Erythroblast (primary cell): ENCODE data around the gene AK8.

Source experiments
- DNase-seq, 2 experiments: peaks; one replicate each; lab custom pipeline; 2025; lab: John Stamatoyannopoulos, UW
- GATA1 ChIP-seq: IDR thresholded peaks from 2 replicates; pipeline ENCODE4 v1.6.1; 2011; ENCODE audit warnings: low read depth, mild to moderate bottlenecking, control low read depth, low read length, moderate library complexity
- POLR2A ChIP-seq: IDR thresholded peaks from 2 replicates; pipeline ENCODE4 v1.6.1; 2011; ENCODE audit warnings: mild to moderate bottlenecking, low read length

Gene AK8

DNA sequence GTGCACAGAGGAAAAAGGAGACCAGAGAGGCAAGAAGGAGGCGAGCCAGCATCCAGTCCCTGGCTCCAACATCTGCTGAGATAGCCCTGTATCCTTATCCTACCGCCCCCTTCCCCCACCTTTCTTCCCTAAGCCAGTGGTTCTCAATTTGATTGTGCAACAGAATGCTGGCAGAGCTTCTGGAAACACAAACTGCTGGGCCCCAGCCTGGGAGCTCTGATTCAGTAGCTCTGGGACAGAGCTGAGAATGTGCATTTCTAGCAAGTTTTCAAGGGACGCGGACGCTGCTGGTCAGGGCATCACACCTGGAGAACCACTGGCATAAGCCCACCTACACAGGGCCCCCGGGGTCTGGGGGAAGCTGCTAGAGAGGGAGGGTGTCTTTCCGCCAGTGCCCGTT is 21.1 kb downstream of the AK8 start:
- no peak for DNase-seq
- no peak for TF ChIP-seq GATA1
- TF ChIP-seq POLR2A, result no peak

DNA sequence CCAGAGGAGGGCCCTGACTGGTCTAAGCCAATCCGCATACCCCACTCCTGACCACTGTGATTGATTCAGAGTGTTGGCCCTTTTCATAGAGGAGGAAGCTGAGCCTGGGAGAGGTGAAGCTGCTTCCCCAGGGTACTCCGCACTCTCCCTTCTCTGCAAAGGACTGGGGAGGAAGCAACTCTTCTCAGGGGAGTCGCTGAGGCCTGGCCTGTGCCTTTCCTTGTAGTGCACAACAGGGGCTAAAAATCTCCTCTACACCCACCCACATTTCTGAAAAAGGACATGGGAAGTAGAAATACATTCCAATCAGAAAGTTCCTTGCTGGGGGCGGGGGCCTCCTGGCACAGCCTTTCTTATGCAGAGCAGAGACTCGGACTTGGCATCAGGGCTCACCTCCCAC is 22.2 kb downstream of the AK8 start:
- DNase-seq, result no peak
- TF ChIP-seq POLR2A (no peak), GATA1 (no peak)

DNA sequence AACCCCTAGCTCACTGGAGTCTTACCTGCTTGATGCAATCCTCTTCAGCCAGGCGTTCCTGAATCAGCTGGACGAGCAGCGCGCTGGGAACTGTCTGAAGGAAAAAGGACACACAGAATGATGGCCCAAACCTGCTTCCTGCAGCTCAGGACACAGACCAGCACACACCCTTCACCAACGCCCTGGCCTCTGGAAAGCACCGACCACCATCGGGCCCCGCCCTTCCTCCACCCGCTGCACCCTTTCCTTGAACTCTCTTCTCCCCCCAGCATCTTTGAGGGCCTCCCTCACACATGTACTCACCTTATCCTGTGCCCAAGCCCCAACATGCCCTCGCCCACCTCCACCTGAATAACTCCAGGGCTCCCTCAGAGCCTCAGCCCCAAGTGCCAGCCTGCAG is 23.3 kb downstream of the AK8 start:
- no peak for DNase-seq
- TF ChIP-seq GATA1 (no peak), POLR2A (no peak)

DNA sequence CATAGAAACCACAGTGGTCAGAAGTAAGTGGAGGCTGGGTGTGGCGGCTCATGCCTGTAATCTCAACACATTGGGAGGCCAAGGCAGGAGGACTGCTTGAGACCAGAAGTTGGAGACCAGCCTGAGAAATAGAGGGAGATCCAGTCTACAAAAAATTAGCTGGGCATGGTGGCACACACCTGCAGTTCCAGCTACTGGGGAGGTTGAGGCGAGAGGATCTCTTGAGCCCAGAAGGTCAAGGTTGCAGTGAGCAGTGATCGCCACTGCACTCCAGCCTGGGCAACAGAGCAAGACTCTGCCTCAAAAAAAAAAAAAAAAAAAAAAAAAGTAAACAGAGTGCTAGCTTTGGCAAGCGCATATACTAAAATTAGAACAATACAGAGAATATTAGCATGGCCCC is 24.6 kb downstream of the AK8 start:
- no peak for DNase-seq
- no peak for TF ChIP-seq GATA1
- no peak for TF ChIP-seq POLR2A

DNA sequence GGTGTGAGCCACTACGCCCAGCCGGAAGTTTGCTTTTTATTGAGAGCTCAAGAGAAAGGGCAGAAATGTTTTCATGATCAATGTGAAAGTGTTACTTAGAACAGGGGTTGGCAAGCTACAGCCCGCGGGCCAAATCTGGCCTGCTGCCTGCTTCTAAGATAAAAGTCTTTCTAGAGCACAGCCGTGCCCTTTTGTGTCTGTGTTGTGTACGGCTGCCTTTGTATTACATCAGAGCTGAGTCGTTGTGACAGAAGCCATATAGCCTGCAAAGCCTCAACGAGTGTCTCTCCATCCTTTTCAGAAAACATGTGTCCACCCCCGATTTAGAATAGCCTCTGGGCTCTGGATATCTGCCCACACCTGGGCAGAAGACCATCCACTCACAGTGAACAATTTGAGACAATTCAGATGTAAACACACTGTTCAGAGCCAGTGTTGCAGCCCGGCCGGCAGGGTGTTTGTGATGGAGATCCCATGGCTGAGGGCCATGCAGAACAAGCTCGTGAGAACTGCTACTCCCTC is 28.8 kb downstream of the AK8 start:
- no peak for DNase-seq
- no peak for TF ChIP-seq POLR2A
- no peak for TF ChIP-seq GATA1

DNA sequence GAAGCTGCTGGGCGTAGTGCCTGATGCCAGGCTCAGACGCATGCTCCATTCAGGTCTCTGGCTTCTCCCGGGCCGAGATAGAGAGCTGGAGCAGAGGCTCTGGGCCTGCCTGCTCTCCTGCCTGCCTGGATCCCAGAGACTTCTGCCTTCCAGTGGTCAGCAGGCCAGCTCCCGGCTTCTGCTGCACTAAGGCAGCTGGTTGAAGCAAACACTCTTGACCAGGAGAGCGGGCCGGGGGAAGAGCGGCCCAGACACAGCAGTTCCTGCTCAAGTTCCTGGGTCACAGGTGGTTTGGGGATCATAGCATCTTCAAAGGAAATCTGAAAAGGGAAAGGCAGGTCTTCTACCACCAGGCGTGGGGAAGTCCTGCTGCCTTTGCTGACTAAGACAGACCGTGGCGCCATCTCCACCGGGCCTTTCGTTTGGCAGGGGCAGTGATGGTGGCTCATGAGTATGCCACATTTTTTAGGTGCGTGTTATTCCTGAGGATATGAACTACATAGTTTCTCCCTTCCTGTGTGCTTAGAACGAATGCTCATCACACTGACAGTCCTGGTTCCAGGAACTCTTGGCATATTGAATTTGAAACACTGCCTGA is 31.1 kb downstream of the AK8 start:
- TF ChIP-seq GATA1 (no peak), POLR2A (no peak)

DNA sequence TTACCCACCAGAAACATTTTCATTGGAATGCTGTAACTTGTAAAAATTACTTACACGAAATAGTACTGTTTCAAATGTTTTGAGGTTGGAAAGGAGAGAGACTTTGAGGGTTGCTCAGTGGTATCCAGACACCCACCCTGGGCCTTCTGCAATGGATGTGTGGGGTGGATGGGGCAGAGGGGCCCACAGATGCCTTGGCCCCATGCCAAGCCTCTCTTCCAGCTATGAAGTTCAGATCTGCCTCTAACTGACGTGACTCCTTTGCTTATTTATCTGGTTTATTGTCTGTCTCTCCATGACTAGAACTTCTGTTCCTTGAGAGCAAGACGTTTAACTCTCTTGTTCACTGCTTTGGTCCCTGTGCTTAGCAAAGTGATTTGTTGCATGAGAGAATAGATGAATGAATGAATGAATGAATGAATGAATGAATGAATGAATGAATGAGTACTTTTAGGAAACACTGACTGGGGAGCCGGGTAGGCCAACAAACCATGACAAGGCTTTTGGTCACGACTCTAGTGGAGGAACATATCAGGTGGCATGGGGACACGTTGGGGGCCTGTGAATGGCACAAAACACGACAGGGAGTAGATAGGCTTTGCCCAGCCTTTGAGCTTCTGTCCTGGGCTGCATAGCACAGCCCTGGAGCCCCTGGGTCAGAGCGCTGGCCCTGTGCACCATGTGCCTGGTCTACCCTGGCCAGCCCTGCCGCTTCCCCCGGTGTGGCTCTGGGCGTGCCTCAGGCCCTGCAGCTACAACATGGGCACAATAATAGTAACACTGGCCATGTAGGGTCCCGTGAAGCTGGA is 31.8 kb downstream of the AK8 start:
- DNase-seq, result no peak
- no peak for TF ChIP-seq GATA1
- TF ChIP-seq POLR2A, result no peak

More for the DNA sequence above, 31.1 kb downstream of the AK8 start:
- no peak for DNase-seq

DNA sequence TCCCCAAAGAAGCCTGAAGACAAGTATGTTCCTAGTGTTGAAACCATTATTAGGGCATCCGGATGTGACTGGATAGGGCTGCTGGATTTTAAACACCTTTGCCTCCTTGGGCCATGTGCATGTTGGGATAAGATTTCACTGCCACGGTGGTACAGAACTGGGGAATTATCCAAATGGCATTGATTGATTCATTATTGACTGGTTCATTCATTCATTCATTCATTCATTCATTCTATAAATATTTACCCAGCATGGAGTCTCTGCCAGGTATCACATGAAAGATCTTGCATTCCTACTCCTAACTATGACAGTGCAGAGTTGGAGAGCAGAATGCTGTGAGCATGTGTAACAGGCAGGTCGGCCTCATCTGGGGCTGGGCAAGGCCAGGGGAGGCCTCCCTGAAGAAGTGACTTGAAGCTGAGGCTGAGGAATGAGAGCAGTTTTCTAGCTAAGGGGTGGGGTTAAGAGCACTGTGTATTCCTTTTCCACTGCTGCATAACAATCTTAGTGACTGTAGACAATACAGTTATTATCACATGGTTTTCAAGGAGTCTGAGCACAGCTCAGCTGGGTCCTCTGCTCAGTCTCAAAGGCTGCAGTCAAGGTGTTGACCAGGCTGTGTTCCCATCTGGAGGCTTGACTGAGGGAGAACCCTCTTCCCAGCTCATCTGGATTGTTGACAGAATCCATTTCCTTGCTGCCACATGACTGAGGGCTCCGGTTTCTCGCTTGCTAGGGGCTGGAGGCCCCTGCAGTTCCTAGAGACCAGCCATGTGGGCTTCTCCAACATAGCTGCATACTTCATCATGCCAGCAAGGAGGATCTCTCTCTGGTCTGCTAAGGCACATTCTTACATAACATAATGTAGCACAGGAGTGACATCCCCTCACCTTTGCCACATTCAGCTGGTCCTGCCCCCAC is 35.7 kb downstream of the AK8 start:
- TF ChIP-seq POLR2A, result no peak
- TF ChIP-seq GATA1, result no peak
- DNase-seq, result peak in 1 of 2 experiments; percentile 4

DNA sequence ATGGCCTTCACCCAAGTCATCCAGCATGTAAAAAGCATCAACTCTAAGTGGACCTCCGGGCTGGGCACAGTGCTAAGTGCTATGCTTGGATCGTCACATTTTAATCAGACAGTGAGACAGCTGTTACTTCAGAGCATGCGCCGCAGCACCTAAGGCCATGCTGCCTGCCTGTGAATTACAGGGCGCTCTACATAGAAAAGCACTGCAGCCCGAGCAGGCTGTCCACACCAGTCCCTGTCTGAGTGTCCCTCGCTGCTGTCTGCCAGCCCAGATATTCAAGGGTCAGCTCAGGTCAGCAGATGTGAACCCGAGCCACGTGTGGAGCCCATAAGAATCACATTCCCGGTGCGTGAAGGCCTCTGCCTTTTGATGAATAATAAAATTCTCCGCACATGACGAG is 37.1 kb downstream of the AK8 start:
- no peak for TF ChIP-seq POLR2A
- no peak for DNase-seq

DNA sequence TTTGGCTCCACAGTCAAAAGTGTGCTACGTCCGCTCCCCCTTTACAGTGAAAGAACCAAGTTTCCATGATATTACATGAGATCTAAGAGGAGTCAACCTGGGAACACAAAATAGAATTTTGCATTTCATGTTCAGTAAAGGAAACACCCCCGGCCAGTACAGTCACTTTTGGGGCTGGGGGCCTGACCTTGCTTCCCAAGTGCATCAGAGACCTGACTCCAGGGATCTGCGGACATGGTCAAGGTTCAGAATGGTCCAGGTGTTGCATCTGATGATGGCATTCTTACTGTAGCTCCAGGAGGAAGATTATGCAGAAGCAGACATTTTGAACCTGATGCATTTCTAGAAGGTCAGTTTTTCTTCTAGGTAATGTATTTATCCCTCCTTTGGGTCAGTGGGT is 39.8 kb downstream of the AK8 start:
- no peak for TF ChIP-seq POLR2A
- TF ChIP-seq GATA1, result no peak
- DNase-seq, result no peak

DNA sequence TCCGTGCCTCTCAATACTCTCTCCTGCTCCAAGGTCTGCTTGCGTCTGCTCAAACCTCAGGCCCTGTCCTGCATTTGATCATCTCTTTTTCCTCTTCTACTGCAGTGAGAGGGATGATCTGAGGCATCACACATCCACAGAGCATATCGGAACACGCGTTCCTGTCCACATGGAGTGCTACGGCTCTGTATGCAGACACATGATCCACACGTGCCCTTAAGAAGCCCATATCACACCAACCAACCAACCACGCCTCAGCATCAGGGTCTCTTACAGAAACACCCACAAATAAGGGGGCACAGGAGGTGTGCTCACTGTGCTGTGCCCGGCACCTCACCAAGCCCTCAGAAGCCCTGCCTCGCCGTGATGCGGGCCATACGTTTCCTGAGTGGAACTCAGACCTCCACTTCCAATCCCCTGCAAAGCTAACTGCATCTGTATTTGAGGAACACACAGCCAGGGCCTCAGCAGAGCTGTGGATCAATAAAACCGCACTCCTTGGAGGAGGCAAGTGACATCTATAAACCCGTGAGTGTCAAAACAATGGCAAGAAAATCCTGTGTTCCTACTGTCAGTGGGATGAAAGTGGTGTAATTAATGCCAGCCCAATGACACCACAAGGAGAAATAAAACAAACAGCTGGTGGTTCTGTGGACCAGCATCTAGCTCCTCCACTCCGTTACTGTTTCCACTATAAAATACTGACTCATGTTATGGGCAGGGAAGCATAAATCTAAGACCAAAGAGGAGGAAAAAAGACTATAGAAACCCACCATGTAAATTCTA is 40.4 kb downstream of the AK8 start:
- TF ChIP-seq POLR2A, result no peak
- no peak for TF ChIP-seq GATA1

DNA sequence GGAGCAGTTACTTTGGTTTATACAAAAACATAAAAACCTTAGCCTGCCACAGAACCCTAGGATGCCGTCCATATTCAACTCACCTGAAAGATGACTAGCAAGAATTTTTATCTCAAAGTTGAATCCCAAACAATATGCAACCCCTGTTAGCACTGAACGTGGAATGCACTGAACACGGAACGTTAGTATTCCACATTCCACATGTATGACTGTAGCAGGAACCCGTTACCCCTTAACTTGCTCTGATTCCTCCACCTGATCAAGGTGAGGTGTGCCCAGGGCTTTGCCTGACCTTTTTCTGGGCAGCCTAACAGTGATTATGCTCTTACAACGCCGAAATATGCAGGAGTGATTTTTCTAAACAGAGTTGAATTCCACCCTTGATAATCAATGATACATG is 43.7 kb downstream of the AK8 start:
- no peak for DNase-seq
- TF ChIP-seq GATA1 (no peak), POLR2A (no peak)

More for the DNA sequence above, 40.4 kb downstream of the AK8 start:
- DNase-seq, result no peak
